Fibroblast of peridontal ligament (primary cell): ENCODE data around the gene CDIP1.

Source experiments
- DNase-seq: peaks from one replicate; pipeline ENCODE4 v3.0.0-alpha.2; 2010; ENCODE audit errors: extremely low read depth

CDIP1 gene

DNA sequence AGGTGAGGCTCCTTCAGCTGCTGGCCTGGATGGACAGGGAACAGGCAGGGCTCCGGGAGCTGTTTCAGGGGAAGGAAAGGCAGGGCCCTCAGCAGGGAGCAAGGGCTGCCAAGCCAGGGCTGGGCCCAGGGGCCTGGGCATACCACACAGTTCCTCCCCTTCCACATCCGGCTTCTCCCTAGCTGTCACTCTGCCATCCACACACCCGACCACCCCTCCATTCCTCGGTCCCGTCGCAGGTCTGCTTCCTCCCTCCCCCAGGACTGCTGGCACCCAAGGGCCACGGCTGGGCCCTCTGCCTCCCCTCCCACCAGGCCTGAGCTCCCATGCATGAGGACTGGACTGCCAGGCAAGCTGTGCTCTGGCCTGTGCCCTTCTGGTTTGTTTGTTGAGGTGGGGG lies 24.0 kb downstream of the CDIP1 start:
- no peak for DNase-seq

GRCh38 chr16:4513881-4514280 lies 24.7 kb downstream of the CDIP1 start:
- DNase-seq, result no peak

DNA sequence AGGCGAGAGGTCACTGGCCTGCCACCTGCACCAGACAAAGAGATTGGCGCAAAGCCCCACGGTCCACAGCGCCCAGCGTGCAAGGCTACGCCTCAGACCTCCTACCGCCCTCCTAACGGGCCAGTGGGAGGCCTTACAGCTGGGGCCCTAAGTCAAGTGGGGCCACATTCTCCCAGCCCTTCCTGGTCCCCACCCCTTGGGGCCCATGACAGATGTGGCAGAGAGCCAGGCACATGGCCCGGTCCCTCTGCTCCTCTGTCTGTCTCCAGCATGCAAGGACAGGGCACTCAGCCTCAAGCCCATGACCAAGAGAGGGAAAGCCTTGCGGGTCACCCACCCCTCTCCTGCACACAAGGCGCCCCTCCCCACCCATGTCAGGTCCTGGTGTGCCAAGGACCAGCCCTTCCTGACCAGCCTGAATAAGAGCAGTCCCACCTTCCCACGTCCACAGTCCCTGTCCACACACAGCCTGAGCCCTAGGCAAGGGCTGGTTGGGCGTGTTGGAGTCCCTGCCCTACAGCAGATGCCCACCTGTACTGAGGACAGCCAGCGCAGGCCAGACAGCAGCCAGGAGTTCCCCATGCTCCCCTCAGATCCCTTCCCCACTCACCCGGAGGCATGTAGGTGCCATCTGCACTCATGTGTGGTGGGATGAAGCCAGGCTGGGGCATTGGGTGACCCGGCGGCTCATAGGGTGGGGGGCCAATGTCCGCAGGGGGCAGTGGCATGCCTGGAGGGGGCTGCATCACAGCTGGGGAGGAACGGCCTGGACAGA lies 25.3 kb downstream of the CDIP1 start:
- DNase-seq, result no peak

DNA sequence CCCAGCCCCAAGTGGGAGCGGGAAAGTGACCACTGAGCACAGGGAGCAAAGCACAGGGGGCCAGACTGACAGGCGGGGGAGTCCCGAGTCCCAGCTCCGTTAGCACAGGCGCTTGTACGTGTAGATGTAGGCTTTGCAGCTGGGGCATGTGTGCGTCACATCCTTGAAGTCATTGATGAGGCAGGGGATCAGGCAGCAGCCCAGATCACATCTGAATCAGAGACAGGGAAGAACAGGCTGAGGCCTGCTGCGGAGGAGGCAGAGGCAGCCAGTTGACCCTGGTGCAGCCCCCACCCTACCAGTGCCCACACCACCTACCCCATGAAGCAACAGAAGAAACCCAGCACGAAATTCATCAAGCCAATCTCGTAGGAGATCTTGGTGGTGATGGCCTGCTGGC lies 26.1 kb downstream of the CDIP1 start:
- DNase-seq, result no peak

DNA sequence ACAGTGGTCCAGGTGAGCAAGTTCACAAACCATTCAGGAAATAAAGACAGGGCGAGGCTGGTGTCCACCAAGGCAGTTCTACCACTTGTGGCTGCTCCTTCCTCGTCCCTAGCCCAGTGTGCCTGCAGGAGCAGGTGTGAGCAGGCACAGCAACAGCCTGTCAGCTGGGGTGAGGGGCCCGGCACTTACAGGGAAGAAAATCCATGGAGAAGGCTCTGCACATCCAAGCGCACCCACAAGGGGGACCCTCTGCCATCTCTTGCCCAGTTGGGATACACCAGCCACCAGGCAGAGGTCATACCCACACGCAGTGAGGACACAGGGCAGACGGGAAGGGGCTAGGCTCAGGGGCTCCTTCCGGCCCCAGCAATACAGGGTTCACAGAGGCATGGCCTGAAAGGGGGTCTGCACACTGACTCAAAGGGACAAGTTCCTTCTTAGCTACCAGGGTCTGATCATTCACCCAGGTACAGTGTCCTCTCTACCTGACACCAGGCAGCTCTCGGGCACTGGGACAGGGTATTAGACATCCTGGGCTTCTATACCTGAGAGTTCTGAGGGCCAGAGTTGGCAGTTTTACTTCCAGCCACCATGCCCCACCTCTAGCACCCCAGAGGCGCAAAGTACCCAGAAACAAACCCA lies 27.0 kb downstream of the CDIP1 start:
- peak; percentile 32 for DNase-seq

- no peak for DNase-seq
Measured at GRCh38 chr16:4510747-4511426, 27.7 kb downstream of the CDIP1 start.

DNA sequence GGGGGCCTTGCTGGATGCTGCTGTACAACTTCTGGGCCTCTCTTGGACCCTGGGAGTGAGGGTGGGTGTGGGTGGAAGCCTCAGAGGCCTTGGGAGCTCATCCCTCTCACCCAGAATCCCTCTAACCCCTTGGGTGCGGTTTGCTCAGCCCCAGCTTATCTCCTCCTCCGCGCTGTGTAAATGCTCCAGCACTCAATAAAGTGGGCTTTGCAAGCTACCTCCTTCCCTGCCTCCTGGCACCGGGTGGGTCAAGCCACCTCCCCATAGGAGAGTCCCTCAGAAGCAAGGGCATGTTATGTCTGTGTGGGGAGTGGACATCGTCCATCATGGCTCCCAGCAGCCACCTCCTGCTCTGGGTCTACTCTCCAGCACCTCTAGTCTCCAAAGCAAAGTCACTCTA lies 28.4 kb downstream of the CDIP1 start:
- no peak for DNase-seq

DNA sequence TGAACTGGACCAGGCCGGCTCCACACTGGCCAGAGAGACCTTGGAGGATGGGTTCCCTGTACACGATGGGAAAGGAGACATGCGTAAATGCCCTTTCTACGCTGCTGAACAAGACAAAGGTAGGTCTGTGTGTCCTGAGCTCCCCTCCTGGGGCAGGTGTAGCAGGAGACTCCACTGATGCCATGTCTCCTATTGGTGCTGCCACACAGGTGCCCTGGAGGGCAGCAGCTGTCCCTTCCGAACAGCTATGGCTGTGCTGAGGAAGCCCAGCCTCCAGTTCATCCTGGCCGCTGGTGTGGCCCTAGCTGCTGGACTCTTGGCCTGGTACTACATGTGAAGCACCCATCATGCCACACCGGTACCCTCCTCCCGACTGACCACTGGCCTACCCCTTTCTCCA lies 29.2 kb downstream of the CDIP1 start:
- DNase-seq, result no peak

- DNase-seq, result no peak
Measured at GRCh38 chr16:4508806-4509205, 29.8 kb downstream of the CDIP1 start.

- no peak for DNase-seq
Measured at GRCh38 chr16:4507588-4508345, 30.8 kb downstream of the CDIP1 start.

DNA sequence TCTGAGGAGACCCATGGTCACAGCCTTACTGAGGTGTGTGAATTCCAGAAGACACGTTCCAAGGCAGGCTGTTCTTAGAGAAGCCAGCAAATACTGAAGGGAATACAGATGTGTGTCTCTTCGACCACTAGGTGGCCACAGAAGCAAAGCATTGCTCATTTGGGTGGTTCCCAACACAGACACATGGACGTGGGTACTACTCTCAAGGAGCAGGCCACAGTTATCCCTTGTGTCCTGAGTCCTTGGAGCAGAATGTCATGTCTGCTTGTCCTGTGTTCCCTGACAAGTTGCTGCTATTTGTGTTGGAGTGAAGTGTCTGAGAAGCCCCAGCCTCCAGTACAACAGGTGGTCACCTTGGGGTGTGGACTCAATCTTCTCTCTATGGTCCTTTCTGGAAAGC lies 32.1 kb downstream of the CDIP1 start:
- peak; percentile 87 for DNase-seq

DNA sequence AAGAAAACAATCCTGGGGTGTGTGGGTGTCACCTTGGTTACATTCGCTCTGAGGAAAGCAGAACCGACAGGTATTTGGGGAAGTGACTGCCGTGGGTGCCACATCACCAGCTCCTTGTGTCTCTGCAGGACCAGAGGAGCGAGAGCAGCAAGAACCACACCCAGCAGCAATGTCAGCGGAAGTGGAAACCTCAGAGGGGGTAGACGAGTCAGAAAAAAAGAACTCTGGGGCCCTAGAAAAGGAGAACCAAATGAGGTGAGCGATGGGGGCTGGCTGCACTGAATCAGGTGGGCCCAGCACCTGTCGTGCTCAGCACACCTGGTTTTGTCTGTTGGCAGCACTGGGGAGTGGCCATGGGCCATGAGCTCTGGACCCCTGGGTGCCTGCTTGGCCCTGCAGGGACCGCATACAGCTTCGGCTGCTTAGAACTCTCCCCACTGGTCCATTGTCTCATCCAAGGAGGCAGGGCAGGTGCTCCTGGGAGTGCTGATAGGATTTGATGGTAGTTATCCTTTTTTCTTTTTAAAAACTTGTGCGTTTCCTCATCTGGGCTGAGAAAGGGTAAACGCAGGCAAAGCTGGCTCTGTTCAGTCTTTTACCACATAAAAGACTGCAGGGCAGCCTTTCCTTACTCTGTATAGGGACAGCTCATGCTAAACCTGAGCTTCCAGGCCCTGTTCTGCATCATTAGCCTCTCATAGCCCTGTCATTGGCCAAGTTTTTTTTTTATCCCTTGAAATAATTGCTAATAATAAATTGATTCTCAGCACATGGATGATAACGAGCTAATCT lies 33.0 kb downstream of the CDIP1 start:
- DNase-seq, result no peak

GRCh38 chr16:4501071-4501478 lies 37.5 kb downstream of the CDIP1 start:
- DNase-seq, result peak; percentile 71

- peak; percentile 67 for DNase-seq
Measured at GRCh38 chr16:4500272-4500671, 38.3 kb downstream of the CDIP1 start.

- DNase-seq, result no peak
Measured at GRCh38 chr16:4499196-4499555, 39.4 kb downstream of the CDIP1 start.

GRCh38 chr16:4498546-4499195 lies 39.9 kb downstream of the CDIP1 start:
- DNase-seq, result no peak

GRCh38 chr16:4496305-4496704 lies 42.3 kb downstream of the CDIP1 start:
- peak; percentile 55 for DNase-seq

- no peak for DNase-seq
Measured at GRCh38 chr16:4495766-4496165, 42.8 kb downstream of the CDIP1 start.

DNA sequence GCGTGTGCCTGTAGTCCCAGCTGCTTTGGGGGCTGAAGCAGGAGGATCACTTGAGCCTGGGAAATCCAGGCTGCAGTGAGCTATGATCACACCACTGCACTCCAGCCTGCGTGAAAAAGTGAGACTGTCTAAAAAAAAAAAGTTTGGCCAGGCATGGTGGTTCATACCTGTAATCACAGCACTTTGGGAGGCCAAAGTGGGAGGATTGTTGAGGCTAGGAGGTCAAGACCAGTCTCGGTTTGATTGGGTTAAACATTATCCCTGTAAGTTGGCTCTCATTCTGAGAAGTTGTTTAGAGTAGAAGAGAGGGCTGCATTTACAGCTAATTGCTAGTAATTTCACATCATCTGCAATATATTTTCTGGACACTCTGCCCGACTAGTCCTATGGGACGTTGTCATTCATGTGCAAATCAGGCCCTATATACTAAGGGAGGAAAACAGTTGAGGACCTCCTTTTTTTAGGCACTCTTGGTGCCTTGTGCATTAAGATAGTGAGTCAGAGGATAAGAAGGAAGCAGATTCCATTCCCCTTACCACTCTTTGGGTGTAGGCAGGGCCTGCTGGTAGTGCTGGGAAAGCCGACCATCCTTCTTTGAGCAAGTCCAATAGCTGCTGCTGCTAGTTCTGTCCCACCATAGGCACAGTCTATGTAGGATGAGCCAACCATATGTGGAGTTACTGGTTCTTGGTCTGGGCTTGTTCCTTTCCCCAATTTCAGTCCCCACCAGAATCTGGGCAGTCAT lies 43.7 kb downstream of the CDIP1 start:
- DNase-seq, result peak; percentile 75

DNA sequence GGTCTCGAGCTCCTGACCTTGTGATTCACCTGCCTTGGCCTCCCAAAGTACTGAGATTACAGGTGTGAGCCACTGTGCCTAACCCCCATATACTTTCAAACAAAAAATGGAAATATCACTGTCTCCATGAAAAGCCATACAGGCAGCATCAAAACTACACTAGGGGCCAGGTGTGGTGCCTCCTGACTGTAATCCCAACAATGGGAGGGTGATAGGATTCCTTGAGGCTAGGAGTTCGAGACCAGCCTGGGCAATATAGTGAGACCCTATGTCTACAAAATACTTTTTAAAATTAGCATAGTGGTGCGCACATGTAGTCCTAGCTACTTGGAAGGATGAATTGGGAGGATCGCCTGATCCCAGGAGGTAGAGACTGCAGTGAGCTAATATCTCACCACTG lies 46.7 kb downstream of the CDIP1 start:
- no peak for DNase-seq
